ENCODE results near the gene CDC6. TPM values are rescaled to one million over a fixed set of nuclear protein-coding genes. Genes with fewer than 3 reads are reported as not detected.

CDC6 gene
- polyA plus RNA-seq, 1 donor, result 32.9 TPM

DNA sequence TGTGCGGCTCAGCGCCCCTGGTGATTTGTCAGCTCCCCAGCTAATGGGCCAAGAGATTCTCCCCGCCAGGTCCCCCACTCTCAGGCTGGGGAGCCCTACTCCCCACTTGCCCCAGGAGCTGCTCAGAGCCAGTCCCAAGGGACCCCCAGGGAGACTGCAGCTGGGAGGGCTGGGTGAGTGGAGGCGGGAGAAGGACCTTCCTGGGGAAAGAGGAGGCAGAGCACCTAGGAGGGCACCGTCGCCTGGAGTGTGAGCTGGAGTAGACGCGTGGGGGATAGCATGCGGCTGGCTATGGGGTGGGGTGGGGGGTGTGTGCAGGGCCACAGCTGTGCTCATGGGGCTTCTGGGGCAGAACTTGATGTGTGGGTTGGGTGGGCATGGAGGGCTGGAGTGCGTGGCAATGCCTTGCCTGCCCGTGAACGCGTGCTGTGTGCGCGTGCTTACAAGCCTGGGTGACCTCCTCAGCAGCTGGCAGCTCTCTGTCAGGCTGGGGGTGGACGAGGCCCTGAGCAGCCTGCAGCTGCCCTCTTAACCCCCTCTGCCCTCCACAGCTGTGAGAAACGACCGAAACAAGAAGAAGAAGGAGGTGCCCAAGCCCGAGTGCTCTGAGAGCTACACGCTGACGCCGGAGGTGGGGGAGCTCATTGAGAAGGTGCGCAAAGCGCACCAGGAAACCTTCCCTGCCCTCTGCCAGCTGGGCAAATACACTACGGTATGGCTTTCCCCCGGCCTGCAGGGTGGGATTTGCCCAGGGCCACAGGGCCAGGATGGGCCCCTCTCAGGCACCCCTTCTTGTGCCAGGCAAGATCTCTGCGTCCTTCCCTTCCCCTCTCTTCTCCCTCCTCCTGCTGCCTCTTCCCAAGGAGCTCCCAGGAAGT lies 63.9 kb downstream of the CDC6 start:
- DNase-seq, result no peak

DNA sequence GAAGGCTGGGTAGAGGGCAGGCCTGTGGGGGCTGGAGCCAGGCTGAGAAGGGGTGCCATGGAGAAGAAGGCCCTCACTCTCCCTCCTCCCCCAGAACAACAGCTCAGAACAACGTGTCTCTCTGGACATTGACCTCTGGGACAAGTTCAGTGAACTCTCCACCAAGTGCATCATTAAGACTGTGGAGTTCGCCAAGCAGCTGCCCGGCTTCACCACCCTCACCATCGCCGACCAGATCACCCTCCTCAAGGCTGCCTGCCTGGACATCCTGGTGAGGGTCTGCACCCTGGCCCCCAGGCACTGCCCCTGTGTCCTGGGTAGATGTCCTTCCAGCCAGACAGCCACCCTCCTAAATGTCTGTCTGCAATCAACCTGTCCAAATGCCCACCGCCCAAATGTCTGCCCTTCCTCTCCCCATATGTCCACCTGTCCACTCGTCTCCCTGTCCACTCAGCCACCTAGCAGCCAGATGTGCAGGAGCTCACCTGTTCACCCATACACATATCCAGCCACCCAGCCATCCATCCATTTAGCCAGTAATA lies 64.6 kb downstream of the CDC6 start:
- DNase-seq, result no peak

DNA sequence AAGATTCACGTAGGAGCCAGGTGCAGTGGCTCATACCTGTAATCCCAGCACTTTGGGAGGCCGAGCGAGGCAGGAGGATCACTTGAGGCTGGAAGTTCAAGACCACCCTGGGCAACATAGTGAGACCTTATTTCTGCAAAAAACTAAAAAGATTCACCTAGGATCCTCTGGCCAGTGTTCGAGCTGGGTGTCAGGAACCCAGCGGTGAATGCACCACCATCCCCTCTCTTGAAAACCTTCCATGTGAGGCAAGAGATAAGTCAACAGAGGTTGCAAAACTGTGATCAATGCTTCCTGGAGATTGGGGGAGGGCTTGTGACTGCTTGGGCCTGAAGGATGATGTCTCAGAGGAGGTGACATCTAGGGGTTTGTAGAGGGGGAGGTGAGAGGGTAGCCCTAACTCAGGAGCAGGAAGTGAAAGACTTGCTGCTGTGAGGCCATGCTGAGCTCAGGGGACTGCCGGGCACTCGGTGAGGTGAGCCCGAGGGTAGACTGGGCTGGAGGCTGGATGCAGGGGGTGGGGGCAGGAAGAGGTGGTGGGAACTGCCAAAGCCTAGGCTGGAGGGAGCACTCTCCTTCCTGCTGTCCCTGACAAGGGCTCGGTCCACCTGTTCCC lies 65.2 kb downstream of the CDC6 start:
- no peak for DNase-seq

Other genes with a start within 250 kb of the CDC6 start
- 127 TPM for gene MED24, start 233.5 kb upstream of the CDC6 start, polyA plus RNA-seq (ENCODE audit: insufficient read length)
- 48.2 TPM for gene THRA, start 224.9 kb upstream of the CDC6 start, polyA plus RNA-seq (ENCODE audit: insufficient read length)
- gene NR1D1, start 187.3 kb upstream of the CDC6 start, polyA plus RNA-seq (ENCODE audit: insufficient read length), result 4.1 TPM
- gene MSL1, start 165.9 kb upstream of the CDC6 start, polyA plus RNA-seq (ENCODE audit: insufficient read length), result 197 TPM
- gene CASC3, start 147.3 kb upstream of the CDC6 start, polyA plus RNA-seq (ENCODE audit: insufficient read length), result 124 TPM
- 13.2 TPM for gene RAPGEFL1, start 110.4 kb upstream of the CDC6 start, polyA plus RNA-seq (ENCODE audit: insufficient read length)
- gene WIPF2, start 68.6 kb upstream of the CDC6 start, polyA plus RNA-seq (ENCODE audit: insufficient read length), result 33.3 TPM
- 34.3 TPM for gene RARA, start 21.3 kb downstream of the CDC6 start, polyA plus RNA-seq (ENCODE audit: insufficient read length)
- not detected for gene GJD3, start 76.9 kb downstream of the CDC6 start, polyA plus RNA-seq (ENCODE audit: insufficient read length)
- gene TOP2A, start 130.0 kb downstream of the CDC6 start, polyA plus RNA-seq (ENCODE audit: insufficient read length), result 259 TPM
- 305 TPM for gene IGFBP4, start 155.6 kb downstream of the CDC6 start, polyA plus RNA-seq (ENCODE audit: insufficient read length)
- gene TNS4, start 213.7 kb downstream of the CDC6 start, polyA plus RNA-seq (ENCODE audit: insufficient read length), result 0.10 TPM

Measured in left kidney (tissue), 2 donors.